GM19452 (cell line): ENCODE results near the gene TASOR2.
A peak's percentile ranks its signal among the peaks of the same experiment; 100 is the strongest.

Experiments
- ATAC-seq: cut with Tn5 transposase; IDR thresholded peaks from one replicate; pipeline ENCODE4 v1.9.1; 2021; ENCODE audit not compliant: unreplicated experiment

The TASOR2 gene

DNA sequence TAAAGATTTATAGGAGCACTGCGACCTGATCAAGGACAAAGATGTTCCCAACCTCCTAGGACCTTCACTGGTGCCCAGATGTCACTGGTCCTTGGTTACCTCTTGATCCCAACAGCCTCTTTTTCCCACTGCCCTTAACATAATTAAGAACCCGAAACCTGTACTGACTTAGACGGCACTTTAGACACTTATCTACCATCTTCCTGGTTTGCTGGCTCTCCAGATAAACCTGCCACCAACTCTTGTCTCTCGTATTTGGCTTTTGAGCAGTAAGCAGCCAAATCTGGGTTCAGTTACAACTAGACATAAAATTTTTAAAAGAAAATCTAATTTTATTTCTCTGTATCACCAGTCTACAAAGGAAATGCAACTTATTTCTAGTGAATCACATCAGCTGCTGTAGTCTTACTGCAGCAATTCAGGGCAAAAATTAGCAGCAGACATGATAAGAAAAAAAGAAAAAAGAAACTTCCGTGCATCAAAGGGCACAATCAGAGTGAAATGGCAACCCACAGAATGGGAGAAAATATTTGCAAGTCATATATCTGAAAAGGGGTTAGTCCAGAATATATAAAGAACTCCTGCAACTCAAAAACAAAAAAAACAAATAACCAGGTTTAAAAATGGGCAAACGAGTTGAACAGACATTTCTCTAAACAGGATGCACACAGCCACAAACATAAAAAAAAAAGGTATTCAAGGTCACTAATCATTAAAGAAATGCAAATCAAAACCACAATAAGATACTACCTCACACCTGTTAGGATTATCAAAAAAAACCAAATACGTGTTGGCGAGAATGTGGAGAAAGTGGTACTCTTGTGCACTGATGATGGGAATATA lies 27.7 kb upstream of the TASOR2 start:
- no peak for ATAC-seq

DNA sequence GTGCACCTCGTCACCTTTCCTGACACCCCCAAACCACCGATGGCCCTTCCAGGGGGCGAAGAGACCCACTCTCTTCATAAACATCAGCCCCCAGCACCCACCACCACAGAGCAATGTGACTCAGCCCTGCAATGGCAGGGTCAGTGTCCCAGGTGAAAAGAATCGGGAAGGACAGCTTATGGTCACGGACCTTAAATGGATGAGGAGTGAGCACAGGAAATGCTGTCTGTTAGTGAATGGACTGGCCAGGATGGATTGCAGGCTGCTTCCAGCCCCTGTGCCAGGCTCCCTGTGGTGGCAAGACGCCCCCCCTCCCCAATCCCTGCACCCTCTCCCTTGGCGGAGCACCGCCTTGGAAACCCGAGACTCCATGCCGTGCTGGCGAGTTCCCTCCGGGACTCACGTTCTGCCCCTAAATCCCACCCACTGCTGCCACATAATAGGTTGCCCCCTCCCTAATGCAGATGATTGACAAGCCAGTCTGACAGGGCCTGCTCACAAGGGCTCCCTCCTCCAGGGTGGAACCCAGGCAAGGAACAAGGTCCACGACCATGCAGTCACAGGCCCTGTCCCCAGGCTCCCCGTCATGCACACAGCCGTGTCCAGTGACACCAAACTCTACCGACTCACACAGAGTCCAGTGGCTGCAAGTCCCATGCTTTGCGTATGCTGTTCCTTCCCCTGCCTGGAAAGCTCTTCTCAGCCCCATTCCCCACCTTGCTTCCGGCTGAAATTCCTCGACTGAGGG lies 25.6 kb upstream of the TASOR2 start:
- ATAC-seq, result no peak

DNA sequence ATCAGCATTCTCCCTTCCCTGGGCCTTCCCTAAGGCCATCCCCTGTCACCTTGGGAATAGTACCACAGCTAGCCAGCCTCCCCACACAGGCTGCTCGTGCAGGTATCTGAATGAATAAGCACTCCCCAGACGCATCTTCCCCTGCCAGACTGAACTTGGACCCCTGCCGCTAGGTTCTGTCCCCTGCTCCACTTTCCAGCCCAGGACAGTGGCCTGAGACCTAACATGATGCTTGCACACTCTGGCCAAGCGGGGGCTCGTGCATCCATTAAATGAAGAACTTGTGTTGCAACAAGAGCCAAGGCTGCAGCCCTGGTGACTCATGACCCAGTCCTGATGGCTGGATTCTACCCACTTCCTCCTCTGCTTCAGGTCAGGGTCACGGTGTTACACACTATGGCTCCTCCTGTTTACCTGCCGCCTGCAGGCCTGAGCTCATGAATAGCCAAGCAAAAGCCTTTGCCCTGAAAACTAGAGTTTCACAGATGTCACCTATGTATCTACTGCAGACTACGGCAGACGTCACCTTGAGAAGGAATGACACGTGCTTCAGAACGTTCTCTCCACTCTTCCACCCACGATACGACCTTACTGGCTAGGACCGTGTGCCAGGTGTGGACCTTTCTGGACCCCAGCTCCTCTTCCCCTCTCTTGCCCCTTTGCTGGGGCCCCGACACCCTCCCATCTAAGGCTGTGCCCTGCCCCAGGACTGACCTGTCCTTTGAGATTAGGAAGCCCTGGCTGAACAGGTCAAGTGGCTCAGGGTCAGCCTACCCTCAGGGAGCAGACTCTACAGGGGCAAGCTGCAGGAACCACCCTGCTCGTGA lies 24.7 kb upstream of the TASOR2 start:
- ATAC-seq, result no peak

DNA sequence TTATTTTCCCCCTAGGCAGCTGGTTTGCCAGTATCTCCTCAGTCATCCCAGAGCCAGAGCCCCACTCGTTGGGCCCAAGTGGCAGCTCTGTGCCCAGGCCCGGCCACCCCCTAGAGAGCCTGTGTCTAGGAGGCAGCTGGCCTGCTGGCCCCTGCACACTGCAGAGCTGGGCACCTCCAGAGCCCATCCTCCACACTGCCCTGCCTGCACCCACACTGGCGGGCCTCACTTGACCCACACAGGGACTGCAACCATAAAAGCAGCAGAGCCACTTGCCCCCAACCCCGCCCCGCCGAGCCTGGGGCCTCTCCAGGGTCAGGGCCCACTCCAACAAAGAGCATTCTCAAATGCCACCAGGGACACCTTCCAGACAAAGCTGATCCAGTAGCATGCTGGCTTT lies 23.6 kb upstream of the TASOR2 start:
- ATAC-seq, result no peak

DNA sequence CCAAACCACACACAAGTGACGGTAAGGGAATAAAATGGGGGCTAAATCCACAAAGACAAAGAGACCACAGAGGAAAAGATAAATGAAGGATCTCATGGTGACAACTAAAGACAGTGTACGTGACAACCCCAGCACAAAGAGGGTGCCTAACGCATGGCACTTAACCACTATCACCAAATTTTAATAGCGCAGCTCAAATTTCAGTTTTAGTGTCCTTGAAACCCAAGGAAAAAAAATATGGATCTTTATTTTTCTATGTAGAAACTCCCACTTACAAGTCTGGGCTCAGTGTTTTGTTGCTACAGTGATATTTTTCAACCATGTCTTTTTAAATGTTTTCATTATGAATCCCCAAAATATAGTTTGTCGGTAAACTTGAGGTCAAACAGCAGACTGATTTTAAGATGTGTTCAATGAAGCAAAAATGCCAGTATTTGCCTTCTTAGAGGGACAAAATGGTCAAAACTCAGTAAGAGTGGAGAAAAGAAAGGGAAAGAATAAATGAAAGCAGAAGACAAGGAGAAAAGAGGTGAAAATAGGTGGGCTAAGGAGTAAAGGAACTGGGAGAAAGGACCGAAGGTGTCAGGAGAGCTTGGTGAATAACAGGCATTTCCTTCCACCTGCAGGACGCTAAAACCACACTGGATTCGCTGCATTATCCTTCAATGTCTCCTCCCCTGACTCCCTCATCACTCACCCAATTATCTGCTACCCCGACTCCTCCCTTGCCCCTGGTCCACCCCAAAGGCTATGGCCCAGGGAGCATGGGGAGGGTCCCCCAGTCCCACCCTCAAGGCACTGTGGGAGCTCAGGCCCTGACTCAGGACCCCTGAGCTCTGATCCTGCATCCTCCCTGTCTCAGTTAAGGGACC lies 21.7 kb upstream of the TASOR2 start:
- ATAC-seq, result no peak

DNA sequence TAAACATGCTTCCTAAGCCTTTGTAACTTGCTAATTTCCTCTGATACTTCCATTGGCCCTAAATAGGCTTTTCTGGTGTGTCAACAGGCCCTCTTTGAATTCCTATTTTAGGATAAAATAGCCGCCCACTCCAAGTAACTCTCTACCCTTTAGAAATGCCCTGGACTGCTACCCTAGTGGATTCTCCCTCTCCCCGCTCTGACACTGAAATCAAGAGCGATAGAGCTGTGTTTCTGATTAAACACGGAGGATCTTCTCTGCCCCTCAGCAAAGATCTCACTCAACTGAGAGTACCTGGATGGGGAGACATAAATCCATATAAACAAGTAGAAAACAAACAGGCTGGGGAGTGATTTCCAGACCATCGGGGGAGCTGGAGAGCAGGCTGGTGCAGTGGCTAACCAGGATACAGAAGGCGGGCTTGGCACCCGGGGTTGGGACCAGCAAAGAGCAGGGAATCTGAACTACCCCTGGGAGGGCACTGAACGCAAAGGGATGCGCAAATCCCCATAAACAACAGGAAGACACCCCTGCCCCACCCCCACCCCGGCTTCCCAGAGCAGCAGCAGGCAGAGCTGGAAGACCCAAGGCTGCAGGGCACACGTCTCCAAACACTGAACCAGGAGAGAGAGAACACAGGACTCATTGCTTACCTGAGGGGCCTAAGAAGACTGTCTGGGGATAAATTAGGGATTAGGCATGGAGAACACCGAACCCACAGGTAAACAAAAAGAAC lies 20.8 kb upstream of the TASOR2 start:
- no peak for ATAC-seq

DNA sequence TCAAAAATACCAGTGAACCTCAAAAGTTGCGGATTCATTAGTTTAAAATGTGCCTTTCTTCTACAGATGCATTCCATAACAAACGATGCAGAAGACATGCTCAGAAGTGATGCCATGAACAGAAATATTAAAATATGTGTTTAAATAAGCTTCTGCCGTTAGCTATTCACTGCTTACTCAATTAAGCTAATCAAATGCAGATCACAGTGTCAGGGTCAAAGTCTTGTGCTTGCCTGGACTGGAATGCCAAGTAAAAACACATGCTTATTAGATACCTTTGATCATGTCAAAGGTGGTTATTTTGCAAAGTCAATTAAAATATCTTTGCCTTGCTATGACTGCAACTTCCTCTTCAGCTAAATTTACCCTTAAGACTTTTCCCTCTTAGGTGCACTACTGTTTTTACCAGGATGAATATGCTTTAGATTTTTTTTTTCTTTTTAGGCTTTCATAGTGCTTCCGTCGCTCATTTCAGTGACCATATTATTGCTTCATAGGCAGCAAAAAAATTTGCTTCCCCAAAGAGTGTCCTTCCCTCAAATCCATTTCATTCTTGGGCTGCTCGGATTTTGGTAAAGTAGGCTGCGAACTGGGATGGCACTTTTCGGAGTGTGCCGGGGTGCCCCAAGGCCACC lies 19.1 kb upstream of the TASOR2 start:
- no peak for ATAC-seq

DNA sequence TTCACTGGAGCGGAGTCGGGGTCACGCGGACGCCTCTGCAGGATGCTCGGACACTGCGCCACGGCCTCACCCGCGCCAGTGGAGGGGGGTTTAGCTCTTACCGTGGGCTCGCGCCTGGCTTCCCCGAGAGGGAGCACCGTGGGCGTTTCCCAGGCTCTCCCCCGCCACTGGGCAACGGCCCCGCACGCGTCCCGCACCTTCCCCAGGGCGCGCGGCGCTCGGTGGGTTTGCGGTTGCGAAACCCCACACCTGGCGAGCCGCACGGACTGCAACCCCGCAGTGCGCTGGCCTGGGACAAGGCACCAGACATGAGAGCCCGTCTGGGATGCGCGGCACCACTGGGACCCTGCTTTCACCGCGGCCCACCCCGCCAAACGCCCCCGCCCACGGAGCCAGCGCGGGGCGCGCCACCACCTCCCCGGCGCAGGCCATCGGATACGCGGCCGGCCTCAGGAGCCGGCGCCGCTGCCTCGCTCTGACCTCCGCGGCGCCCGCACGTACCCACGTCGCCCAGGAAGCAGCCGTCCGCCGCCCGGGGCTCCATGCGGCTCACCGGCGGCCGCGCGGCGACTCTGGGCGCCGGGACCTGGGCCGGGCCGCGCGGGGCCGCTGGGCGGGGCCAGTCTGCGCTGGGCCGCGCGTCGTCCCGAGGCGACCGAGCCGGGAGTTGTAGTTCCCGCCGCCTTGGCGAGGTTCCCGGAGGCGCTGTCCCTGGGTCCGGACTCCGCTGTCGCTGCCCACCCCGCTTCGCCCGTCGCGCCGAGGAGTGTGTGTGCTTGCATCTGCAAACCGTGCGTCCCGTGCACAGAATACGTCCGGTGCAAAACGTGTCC lies 18.4 kb upstream of the TASOR2 start, which contains the start of gene ASB13:
Gene ASB13 (minus strand): TSS at position 588 of the 833 bp plus-strand sequence. CDS start 44 bp downstream, at position 544.
- ATAC-seq, result peak; percentile 65

DNA sequence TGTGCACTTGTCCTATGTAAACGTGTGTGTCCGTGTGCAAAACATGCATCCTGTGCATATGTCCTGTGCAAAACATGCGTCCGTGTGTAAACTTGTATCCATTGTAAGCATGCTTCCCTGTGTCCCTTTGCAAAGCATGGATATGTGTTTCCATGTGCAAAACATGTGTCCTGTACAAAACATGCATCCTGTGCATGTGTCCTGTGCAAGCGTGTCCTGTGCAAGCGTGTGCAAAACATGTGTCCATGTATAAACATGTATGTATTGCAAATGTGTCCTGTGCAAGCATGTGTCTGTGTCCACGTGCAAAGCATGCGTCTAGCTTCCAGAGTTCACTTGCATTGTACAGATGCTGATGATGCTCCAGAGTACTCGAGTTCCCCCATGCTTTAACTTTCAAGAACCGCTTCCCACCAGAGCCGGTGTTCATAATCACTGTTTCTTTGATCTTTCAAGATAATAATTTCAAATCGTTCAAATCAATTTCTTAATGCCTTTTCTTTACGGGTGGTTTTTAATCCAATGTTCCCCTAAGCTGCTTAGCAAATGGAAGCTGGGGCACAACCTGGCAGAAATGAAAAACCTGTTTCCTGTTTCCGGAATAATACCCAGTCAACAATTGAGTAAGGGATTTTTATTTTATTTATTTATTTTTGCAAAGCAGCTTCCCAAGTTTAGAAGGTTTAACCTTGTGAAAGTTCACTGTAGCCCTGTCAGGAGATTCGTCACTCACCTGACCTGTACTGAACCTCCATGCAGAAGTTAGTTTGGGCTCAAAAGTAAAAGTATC lies 17.6 kb upstream of the TASOR2 start:
- ATAC-seq, result no peak

DNA sequence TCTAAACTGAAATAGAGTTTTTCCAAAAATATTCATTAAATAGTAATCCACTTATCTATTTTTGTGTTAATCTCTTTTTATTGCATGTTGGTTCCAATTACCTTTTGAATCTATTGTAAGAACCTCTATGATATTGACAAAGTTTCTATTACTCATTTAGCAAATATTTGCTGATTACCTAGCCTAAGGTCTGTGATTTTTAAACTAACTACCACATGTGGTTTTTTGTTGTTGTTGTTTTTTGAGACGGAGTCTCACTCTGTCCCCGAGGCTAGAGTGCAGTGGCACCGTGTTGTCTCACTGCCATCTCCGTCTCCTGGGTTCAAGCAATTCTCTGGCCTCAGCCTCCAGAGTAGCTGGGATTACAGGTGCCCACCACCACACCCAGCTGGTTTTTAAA lies 16.2 kb upstream of the TASOR2 start:
- ATAC-seq, result no peak

DNA sequence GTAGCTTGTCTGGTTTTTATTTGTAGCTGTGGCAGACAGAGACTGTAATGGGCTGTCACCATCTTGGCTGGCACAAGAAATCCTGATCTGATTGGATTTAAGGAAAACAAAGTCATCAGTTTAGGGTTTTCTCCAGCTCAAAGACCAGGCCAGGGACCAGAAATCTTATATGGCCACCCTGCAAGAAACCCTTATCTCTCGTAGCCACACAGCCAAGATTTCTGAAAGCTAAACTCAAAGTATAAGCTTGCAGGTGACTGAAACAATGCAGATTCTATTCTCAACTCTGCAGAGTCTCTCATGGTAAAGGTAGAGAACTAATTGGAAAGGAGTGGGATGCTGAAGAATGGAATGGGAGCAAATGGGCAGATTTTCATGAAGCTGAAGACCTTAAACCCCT lies 15.0 kb upstream of the TASOR2 start:
- ATAC-seq, result no peak

DNA sequence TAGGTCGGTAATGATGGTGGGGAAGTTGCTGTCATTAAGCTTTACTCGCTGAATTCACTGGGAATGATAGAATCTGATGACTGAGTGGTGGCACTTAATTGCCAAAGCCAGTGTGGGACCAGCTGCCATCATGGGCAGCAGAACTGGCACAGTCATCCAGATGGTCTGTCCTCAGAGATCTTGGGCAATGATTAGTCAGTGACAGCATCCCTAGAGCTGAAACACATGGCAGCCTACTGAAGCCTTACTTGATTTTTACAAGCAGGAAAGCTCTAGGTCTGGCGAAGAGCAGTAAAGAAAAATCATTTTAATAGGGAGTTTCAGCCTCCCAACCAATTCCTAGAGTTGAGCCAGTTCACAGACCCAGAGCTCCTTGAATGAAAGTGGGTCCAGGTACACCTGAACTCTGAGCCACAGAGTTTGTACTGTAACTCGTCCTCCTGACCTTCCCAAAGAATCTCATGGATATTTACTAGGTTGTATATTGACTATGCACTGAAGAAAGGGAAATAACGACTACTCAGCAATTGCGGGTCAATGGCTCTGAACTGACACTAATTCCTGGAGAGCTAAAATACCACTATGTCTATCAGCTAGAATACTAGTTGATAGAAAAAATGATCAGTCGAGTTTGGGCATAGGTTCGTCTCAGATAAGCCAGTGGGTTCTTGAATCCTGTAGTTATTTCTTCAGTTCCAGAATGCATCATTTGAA lies 13.8 kb upstream of the TASOR2 start:
- no peak for ATAC-seq

DNA sequence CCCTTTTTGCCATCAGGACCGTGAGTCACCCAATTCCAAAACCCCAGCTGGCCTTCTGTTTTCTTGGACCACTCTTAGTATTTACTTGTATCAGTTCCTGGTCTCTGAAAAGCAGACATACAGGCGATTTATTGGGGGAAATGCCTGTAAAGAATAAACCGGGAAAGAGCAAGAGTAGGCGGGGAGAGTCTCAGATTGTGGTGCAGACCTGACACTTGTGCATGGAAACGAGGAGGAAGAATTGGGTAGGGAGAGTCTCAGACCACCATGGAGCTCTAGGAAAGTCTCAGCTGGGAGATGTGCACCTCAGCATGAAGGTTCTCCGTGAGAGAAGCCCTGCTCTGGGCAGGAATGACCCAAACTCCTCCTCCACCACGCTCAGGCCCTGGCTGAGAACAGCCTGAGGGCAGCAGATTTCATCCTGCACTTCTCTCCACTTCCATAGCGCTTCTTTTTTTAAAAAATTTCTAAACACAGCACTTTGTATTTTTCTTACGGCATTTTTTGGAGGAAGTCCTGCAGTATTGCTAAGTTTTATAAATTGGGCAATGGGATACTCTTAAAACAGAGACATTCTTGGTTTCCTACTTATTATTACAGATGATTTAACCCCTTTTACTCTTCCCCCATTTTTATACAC lies 6.1 kb upstream of the TASOR2 start:
- no peak for ATAC-seq

DNA sequence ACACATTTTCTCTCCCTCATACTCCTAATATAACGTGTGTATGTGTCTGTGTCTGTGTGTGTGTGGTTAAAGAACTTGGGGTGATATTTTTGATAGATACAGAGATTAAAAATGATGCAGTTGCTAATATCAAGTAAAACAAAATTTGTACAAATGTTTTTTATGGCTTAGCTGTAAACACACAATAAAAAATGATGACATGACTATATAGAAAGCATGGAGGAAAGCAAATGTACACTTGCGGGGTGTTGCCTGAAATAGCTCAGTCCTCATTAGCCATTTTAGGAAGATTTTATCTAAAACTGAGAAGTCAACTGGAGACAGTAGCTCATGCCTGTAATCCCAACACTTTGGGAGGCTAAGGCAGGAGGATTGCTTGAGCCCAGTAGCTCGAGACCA lies 5.6 kb upstream of the TASOR2 start:
- no peak for ATAC-seq

DNA sequence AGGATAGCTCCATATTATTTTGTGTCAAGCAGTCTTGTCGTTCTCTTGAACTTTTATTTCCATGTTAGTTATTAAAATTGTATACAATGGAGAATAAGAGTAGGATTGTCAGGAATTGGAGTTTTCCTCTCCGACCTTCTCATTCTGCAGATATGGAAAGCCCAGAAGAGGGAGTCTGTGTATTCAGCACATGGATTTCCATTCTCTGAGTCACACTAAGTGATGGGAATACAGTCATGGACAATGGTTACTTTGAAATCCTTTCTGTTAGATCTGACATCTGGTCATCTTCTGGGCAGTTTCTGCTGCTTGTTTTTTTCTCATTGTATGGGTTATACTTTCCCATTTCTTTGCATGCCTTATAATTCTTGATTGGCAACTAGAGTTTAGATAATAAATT lies 5.0 kb upstream of the TASOR2 start:
- ATAC-seq, result no peak

DNA sequence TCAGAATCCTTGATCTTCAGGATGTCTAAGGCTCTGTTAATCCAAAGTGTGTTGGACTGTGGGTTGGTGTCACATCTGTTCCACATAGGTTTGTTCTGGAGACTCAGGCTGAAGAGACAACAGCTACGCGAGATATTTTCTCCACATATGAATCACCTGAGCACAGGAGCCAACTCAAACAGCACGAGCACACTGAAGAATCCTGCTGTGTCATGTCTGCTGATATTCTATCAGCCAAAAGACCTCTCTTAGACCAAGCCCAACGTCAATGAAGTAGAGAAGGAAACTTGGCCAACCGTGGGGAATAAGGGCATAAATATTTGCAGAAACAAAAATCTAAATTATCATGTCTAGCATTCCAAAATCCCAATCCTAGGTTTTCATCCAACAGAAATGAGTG lies 2.7 kb upstream of the TASOR2 start:
- no peak for ATAC-seq

DNA sequence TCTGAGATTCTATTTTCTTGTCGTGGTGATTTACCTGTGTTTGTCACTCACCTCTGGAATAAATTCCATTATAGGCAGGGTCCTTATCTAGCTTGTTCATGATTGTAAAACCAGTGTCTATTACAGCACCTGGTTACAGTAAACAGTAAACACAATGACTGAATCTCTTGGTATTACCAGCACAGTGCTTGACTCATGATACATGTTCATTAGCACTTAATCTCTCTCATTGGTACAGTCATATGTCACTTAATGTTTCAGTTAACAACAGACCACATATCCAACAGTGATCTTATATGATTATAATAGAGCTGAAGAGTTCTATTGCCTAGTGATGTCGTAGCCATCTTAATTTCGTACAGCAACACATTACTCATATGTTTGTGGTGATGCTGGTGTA lies 1.6 kb upstream of the TASOR2 start:
- ATAC-seq, result no peak
